ENCODE results near the gene SENP6. TPM values are rescaled to one million over a fixed set of nuclear protein-coding genes. Genes with fewer than 3 reads are reported as not detected.

SENP6 gene
- total and polyA plus RNA-seq, 9 of the 15 experiments (the other 6 are each of a cell fraction or from before 2014, with no cell fraction given), result 11.1 to 79.4 (median 46.8) TPM

- TF ChIP-seq PRPF4 (IDR thresholded peaks at IDR 0.05; ENCODE audit: insufficient read depth, low read depth, low read length, poor library complexity, severe bottlenecking) (peak; percentile 45), SRSF1 (IDR thresholded peaks at IDR 0.05; ENCODE audit: low read depth, low read length) (peak; percentile 73; the same call in 1 of the 2 replicates), ZNF12 (CRISPR knock-in tag; IDR thresholded peaks at IDR 0.05) (no peak; the same call in 1 of the 2 replicates), HNRNPK (IDR thresholded peaks at IDR 0.05; ENCODE audit: low read depth, low read length, poor library complexity, severe bottlenecking) (no peak), ZNF830 (CRISPR knock-in tag; IDR thresholded peaks at IDR 0.05) (no peak), NCOA4 (IDR thresholded peaks at IDR 0.05; ENCODE audit: partially characterized antibody) (no peak), NBN (IDR thresholded peaks at IDR 0.05; ENCODE audit: low read depth) (no peak), SRSF7 (optimal IDR thresholded peaks at IDR 0.05; ENCODE audit: low read depth, low read length) (no peak), ZNF407 (IDR thresholded peaks at IDR 0.05; ENCODE audit: low read depth) (no peak), MCM2 (IDR thresholded peaks at IDR 0.05; ENCODE audit: low read depth) (no peak), ELF4 (CRISPR knock-in tag; IDR thresholded peaks at IDR 0.05) (no peak), ZC3H8 (IDR thresholded peaks at IDR 0.05) (no peak), E2F6 (IDR thresholded peaks at IDR 0.05; ENCODE audit: borderline replicate concordance in 1 of 2, extremely low read depth in 1 of 2, insufficient read depth in 1 of 2, insufficient read length in 1 of 2, low read depth in 1 of 2, low read length in 1 of 2, poor library complexity in 1 of 2, severe bottlenecking in 1 of 2) (peak in 1 of 2 experiments; percentile 63), ARNT (IDR thresholded peaks at IDR 0.05) (no peak), EHMT2 (IDR thresholded peaks at IDR 0.05) (no peak), KDM1A (IDR thresholded peaks at IDR 0.05) (no peak), ZSCAN29 (IDR thresholded peaks at IDR 0.05) (no peak), CHD1 (IDR thresholded peaks at IDR 0.05; ENCODE audit: low read length) (no peak), FOXP1 (CRISPR knock-in tag; IDR thresholded peaks at IDR 0.05) (peak; percentile 35; the same call in 1 of the 2 replicates), TAF7 (tag; IDR thresholded peaks at IDR 0.05) (peak; percentile 69), HDGF (IDR thresholded peaks at IDR 0.05) (no peak)
These were observed at the start of gene SENP6 (continued) for GRCh38 chr6:75601304-75602245.

All from K562 (cell line).